ENCODE data around the gene ID3.

DNA sequence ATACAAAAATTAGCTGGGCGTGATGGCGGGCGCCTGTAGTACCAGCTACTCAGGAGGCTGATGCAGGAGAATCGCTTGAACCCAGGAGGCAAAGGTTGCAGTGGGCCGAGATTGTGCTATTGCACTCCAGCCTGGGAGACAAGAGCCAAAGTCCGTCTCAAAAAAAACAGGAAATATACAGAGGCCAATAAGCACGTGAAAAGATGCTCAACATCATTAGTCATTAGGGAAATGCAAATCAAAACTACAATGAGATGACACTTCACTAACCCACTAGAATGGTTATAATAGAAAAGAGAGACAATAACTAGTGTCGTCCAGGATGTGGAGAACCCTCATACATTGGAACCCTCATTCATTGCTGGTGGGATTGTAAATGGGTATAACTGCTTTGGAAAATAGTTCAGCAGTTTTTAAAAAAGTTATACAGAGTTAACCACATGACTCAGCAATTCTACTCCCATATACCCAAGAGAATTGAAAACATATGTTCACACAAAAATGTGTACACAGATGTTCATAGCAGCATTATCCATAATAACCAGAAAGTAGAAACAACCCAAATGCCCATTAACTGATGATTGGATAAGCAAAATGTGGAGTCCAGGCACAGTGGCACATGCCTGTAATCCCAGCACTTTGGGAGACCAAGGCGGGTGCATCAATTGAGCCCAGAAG, 21.9 kb downstream of the ID3 start:
- TF ChIP-seq POLR2AphosphoS5 (IDR thresholded peaks at IDR 0.05) (no peak), TAF1 (IDR thresholded peaks at IDR 0.05; ENCODE audit: low read depth) (no peak)
- TF ChIP-seq, protein P1, sequence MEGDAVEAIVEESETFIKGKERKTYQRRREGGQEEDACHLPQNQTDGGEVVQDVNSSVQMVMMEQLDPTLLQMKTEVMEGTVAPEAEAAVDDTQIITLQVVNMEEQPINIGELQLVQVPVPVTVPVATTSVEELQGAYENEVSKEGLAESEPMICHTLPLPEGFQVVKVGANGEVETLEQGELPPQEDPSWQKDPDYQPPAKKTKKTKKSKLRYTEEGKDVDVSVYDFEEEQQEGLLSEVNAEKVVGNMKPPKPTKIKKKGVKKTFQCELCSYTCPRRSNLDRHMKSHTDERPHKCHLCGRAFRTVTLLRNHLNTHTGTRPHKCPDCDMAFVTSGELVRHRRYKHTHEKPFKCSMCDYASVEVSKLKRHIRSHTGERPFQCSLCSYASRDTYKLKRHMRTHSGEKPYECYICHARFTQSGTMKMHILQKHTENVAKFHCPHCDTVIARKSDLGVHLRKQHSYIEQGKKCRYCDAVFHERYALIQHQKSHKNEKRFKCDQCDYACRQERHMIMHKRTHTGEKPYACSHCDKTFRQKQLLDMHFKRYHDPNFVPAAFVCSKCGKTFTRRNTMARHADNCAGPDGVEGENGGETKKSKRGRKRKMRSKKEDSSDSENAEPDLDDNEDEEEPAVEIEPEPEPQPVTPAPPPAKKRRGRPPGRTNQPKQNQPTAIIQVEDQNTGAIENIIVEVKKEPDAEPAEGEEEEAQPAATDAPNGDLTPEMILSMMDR (IDR thresholded peaks at IDR 0.05; ENCODE audit: poor library complexity, severe bottlenecking) = no peak

All from neural cell (in vitro differentiated cells).